Measurements from ENCODE around the gene FUS. TPM values are rescaled to one million over a fixed set of nuclear protein-coding genes. Genes with fewer than 3 reads are reported as not detected.
A peak's percentile ranks its signal among the peaks of the same experiment; 100 is the strongest.

The FUS gene
- total and polyA plus RNA-seq, 2 of the 8 experiments (the other 6 are each of a cell fraction or from before 2014, with no cell fraction given), result 484 to 685 TPM

- Histone ChIP-seq H2BK20ac (ENCODE audit: low read length) (0 out of 2 replicates have a peak overlapping the region, but pooled peaks have one; percentile 5), H3K36me3 (ENCODE audit: control insufficient read depth in 2 of 4, insufficient read depth in 4 of 4, low read length in 3 of 4) (peaks cover 0 to 5% (median 2%) of the 10 kb centered on the region in 4 experiments; a peak in 2 of 8 replicates), H2BK5ac (ENCODE audit: low read depth, low read length) (no peak overlapping the region), H3K9me3 (ENCODE audit: insufficient read depth in 2 of 2, low read depth in 1 of 2, low read length in 1 of 2) (no peaks in the 10 kb centered on the region), H3K27me3 (replicated peaks in 1 of 4; ENCODE audit: control insufficient read depth in 3 of 4, extremely low read depth in 1 of 4, insufficient read depth in 3 of 4, low read length in 3 of 4) (no peaks in the 10 kb centered on the region), H2AK5ac (ENCODE audit: low read depth, low read length) (no peak overlapping the region), H3K4me3 (ENCODE audit: extremely low read depth in 1 of 4, insufficient read depth in 2 of 4, low read depth in 3 of 4, low read length in 4 of 4) (no peak overlapping the region), H3K14ac (ENCODE audit: insufficient read length) (no peak overlapping the region), H2BK15ac (ENCODE audit: low read length) (no peak overlapping the region), H3K23me2 (ENCODE audit: low read depth, low read length) (peaks cover 11% of the 10 kb centered on the region; the same call in 1 of the 2 replicates), H2BK120ac (replicated peaks; ENCODE audit: low read depth, low read length) (no peak overlapping the region), H4K8ac (ENCODE audit: extremely low read depth, insufficient read depth, low read length) (no peak overlapping the region), H3K56ac (replicated peaks; ENCODE audit: insufficient read length, low read depth, low read length) (no peak overlapping the region), H2AFZ (ENCODE audit: low read length) (no peak overlapping the region), H3K27ac (ENCODE audit: low read depth, low read length) (no peak overlapping the region), H3K18ac (ENCODE audit: extremely low read depth, low read length) (no peak overlapping the region), H3K4me1 (replicated peaks in 1 of 4; ENCODE audit: control insufficient read depth in 3 of 4, insufficient read depth in 4 of 4, low read length in 3 of 4) (peaks cover 0 to 4% (median under 1%) of the 10 kb centered on the region in 4 experiments; a peak in 3 of 7 replicates), H3K4ac (replicated peaks; ENCODE audit: insufficient read length, low read depth, low read length) (no peak overlapping the region), H3K79me2 (ENCODE audit: control insufficient read depth in 1 of 2, insufficient read depth in 2 of 2, low read length in 2 of 2) (peaks cover 16 to 27% of the 10 kb centered on the region in 2 experiments), H2BK12ac (ENCODE audit: low read depth, low read length) (peak overlapping the region; percentile 85; the same call in 1 of the 2 replicates), H4K20me1 (replicated peaks in 1 of 2; ENCODE audit: control insufficient read depth in 1 of 2, insufficient read depth in 2 of 2, low read length in 2 of 2) (peaks cover 10 to 11% of the 10 kb centered on the region in 2 experiments), H3K9ac (replicated peaks in 1 of 4; ENCODE audit: extremely low read depth in 1 of 4, low read depth in 3 of 4, low read length in 3 of 4) (no peak overlapping the region), H4K5ac (ENCODE audit: insufficient read length, low read depth, low read length) (no peak overlapping the region), H3K23ac (ENCODE audit: insufficient read length) (no peak overlapping the region), H3K79me1 (ENCODE audit: low read depth, low read length) (no peaks in the 10 kb centered on the region), H4K91ac (replicated peaks; ENCODE audit: insufficient read length, low read length) (no peak overlapping the region), H3K4me2 (ENCODE audit: insufficient read depth in 1 of 2, low read depth in 2 of 2, low read length in 2 of 2) (no peak overlapping the region)
- POLR2A ChIA-PET (ENCODE audit: partially characterized antibody), result interaction anchor here (2.9 to 6.5 kb wide), 6 partner anchors 9 to 60 kb away, joined by 10 to 272 read pairs (median 61); partner anchors contain the start of genes KAT8, PRSS8 and PYCARD
- WGBS, 2 experiments (ENCODE audit: extremely low coverage in 1 of 2, insufficient coverage in 1 of 2, insufficient read length in 1 of 2, insufficient replicate concordance in 2 of 2, low coverage in 1 of 2, low lambda C conversion rate in 2 of 2, missing lambda C conversion rate in 1 of 2), result 80% methylated on average over 3 of the region's 3 CpGs; no CpG with 5 or more reads in 1 of the 2 experiments
- CTCF ChIA-PET (ENCODE audit: partially characterized antibody), result interaction anchor here (0.6 to 2.4 kb wide), 4 partner anchors 13 to 35 kb away, joined by 3 to 8 read pairs (median 4); no protein-coding TSS in a partner anchor
- FAIRE-seq (no peak), DNase-seq (ENCODE audit: low read depth in 1 of 2, low spot score in 2 of 2) (no peak)
- TF ChIP-seq TCF12 (IDR thresholded peaks at IDR 0.05; ENCODE audit: low read depth, low read length) (no peak), EP300 (IDR thresholded peaks at IDR 0.05; ENCODE audit: borderline replicate concordance in 1 of 2, low read depth in 2 of 2, low read length in 2 of 2) (no peak), FOSL1 (IDR thresholded peaks at IDR 0.05; ENCODE audit: insufficient read depth, low read depth, low read length) (no peak)
- TF ChIP-seq, protein P1, sequence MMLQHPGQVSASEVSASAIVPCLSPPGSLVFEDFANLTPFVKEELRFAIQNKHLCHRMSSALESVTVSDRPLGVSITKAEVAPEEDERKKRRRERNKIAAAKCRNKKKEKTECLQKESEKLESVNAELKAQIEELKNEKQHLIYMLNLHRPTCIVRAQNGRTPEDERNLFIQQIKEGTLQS (IDR thresholded peaks at IDR 0.05; ENCODE audit: insufficient read depth, low read depth, low read length), result no peak
These were observed 2.8 kb upstream of the FUS start for GRCh38 chr16:31177136-31177535.
